Osteoblast (primary cell): ENCODE data around the gene PLEKHG7. TPM values are rescaled to one million over a fixed set of nuclear protein-coding genes. Genes with fewer than 3 reads are reported as not detected.

Experiments used
- DNase-seq: peaks from one replicate; pipeline ENCODE4 v3.0.0; 2011; ENCODE audit warnings: low spot score, mixed read lengths; ENCODE audit not compliant: insufficient read length; ENCODE audit errors: missing footprints
- H2AFZ ChIP-seq: 2 replicates; pipeline ENCODE4 v1.6.0; 2011; ENCODE audit warnings: mild to moderate bottlenecking, low read length
- H3K27ac ChIP-seq: 2 replicates; pipeline ENCODE4 v1.5.1; 2011; ENCODE audit warnings: mild to moderate bottlenecking, low read depth, low read length, moderate library complexity
- H3K27me3 ChIP-seq: 2 replicates; pipeline ENCODE4 v1.6.0; 2012; ENCODE audit warnings: mild to moderate bottlenecking, control low read depth, inconsistent platforms, low read length, moderate library complexity; ENCODE audit not compliant: insufficient read depth
- H3K36me3 ChIP-seq: 2 replicates; pipeline ENCODE4 v1.5.1; 2011; ENCODE audit warnings: mild to moderate bottlenecking, low read length, control low read depth, moderate library complexity; ENCODE audit not compliant: insufficient read depth
- H3K4me1 ChIP-seq: 2 replicates; pipeline ENCODE4 v1.5.1; 2011; ENCODE audit warnings: mild to moderate bottlenecking, low read length, control low read depth, moderate library complexity; ENCODE audit not compliant: insufficient read depth
- H3K4me2 ChIP-seq: 2 replicates; pipeline ENCODE4 v1.6.0; 2011; ENCODE audit warnings: mild to moderate bottlenecking, low read length; ENCODE audit not compliant: insufficient read depth
- H3K4me3 ChIP-seq: fragments of 200-600 bp; sonication (generic); 3 replicates; pipeline ENCODE4 v1.5.1; 2012; ENCODE audit warnings: mild to moderate bottlenecking, low read length, inconsistent platforms; ENCODE audit not compliant: insufficient read depth
- H3K79me2 ChIP-seq: 2 replicates; pipeline ENCODE4 v1.6.0; 2012; ENCODE audit warnings: mild to moderate bottlenecking, low read length, control low read depth, inconsistent platforms; ENCODE audit not compliant: insufficient read depth
- H3K9me3 ChIP-seq: 2 replicates; pipeline ENCODE4 v1.5.1; 2011; ENCODE audit warnings: low read depth, low read length, control low read depth
- H4K20me1 ChIP-seq: 2 replicates; pipeline ENCODE4 v1.6.0; 2012; ENCODE audit warnings: mild to moderate bottlenecking, low read length, control low read depth; ENCODE audit not compliant: insufficient read depth
- CTCF ChIP-seq: IDR thresholded peaks from 2 replicates; pipeline ENCODE4 v1.5.1; 2011; ENCODE audit warnings: mild to moderate bottlenecking, low read depth, low read length, moderate library complexity; ENCODE audit errors: extremely low read depth
- total RNA-seq: library from RNA; depleted of rRNA; stranded (reverse); fragments of >200 nt; gene quantifications from 2 replicates; pipeline ENCODE4 v1.2.3, GENCODE V29; 2012

PLEKHG7 gene
- total RNA-seq, 1 donor, result not detected

- H4K20me1 ChIP-seq, result no peaks in the 10 kb centered on the region
- H3K9me3 ChIP-seq, result no peaks in the 10 kb centered on the region
- no peak overlapping the region for H3K4me2 ChIP-seq
- H3K27me3 ChIP-seq, result peaks cover 7% of the 10 kb centered on the region
- no peaks in the 10 kb centered on the region for H3K36me3 ChIP-seq
- H3K4me1 ChIP-seq, result no peaks in the 10 kb centered on the region
- H3K79me2 ChIP-seq, result no peaks in the 10 kb centered on the region
- no peak for DNase-seq
- H2AFZ ChIP-seq, result no peak overlapping the region
- no peak overlapping the region for H3K4me3 ChIP-seq
- no peak for TF ChIP-seq CTCF
- H3K27ac ChIP-seq, result no peak overlapping the region
Observed at GRCh38 chr12:92675092-92675865, 27.5 kb upstream of the PLEKHG7 start.

GRCh38 chr12:92676710-92677109 is 26.1 kb upstream of the PLEKHG7 start:
- no peaks in the 10 kb centered on the region for H4K20me1 ChIP-seq
- DNase-seq, result no peak
- no peaks in the 10 kb centered on the region for H3K4me1 ChIP-seq
- TF ChIP-seq CTCF, result no peak
- no peaks in the 10 kb centered on the region for H3K79me2 ChIP-seq
- peaks cover 7% of the 10 kb centered on the region for H3K27me3 ChIP-seq
- H3K9me3 ChIP-seq, result no peaks in the 10 kb centered on the region
- no peak overlapping the region for H3K27ac ChIP-seq
- H3K36me3 ChIP-seq, result no peaks in the 10 kb centered on the region
- no peak overlapping the region for H3K4me3 ChIP-seq
- no peak overlapping the region for H2AFZ ChIP-seq
- no peak overlapping the region for H3K4me2 ChIP-seq

GRCh38 chr12:92690601-92691000 is 12.2 kb upstream of the PLEKHG7 start:
- TF ChIP-seq CTCF, result no peak

GRCh38 chr12:92695056-92695455 is 7.7 kb upstream of the PLEKHG7 start:
- Histone ChIP-seq H3K4me3 (no peak overlapping the region), H3K4me2 (no peak overlapping the region), H3K27ac (no peak overlapping the region), H3K36me3 (no peaks in the 10 kb centered on the region), H3K27me3 (no peaks in the 10 kb centered on the region), H3K4me1 (no peaks in the 10 kb centered on the region), H3K79me2 (no peaks in the 10 kb centered on the region), H4K20me1 (no peaks in the 10 kb centered on the region), H3K9me3 (no peaks in the 10 kb centered on the region), H2AFZ (no peak overlapping the region)
- DNase-seq, result no peak
- no peak for TF ChIP-seq CTCF

More at GRCh38 chr12:92690601-92691000, 12.2 kb upstream of the PLEKHG7 start:
- Histone ChIP-seq H3K4me1 (no peaks in the 10 kb centered on the region), H3K27ac (no peak overlapping the region), H3K27me3 (no peaks in the 10 kb centered on the region), H3K4me3 (no peak overlapping the region), H3K79me2 (no peaks in the 10 kb centered on the region), H4K20me1 (no peaks in the 10 kb centered on the region), H3K36me3 (no peaks in the 10 kb centered on the region), H3K9me3 (no peaks in the 10 kb centered on the region), H2AFZ (no peak overlapping the region), H3K4me2 (no peak overlapping the region)
- no peak for DNase-seq
